CD4-positive, CD25-positive, alpha-beta regulatory T cell (primary cell): ENCODE data around the gene FAM240A. TPM values are rescaled to one million over a fixed set of nuclear protein-coding genes. Genes with fewer than 3 reads are reported as not detected.

Experiments
- ATAC-seq, 2 donors: fragments of 150-1000 bp; cut with Tn5 transposase; one replicate each; pipeline ENCODE4 v1.10.0; 2021; ENCODE audit warnings: low read depth in 2 of 2, moderate number of reproducible peaks in 2 of 2, moderate library complexity in 1 of 2
- DNase-seq, 3 donors: peaks; one replicate each; pipeline versions ENCODE4 v3.0.0 to v3.0.0-alpha.2; 2012 to 2022; ENCODE audit warnings: mixed read lengths in 1 of 3
- H3K27ac ChIP-seq: one replicate; pipeline ENCODE4 v1.7.0; 2013; ENCODE audit warnings: mild to moderate bottlenecking, low read length; ENCODE audit not compliant: insufficient read depth, poor library complexity, severe bottlenecking
- H3K27me3 ChIP-seq: one replicate; pipeline ENCODE4 v1.7.0; 2013; ENCODE audit warnings: low read length; ENCODE audit not compliant: control insufficient read depth, insufficient read depth
- H3K36me3 ChIP-seq: one replicate; pipeline ENCODE4 v1.7.0; 2013; ENCODE audit warnings: mild to moderate bottlenecking, low read length, moderate library complexity; ENCODE audit not compliant: control insufficient read depth, insufficient read depth
- H3K4me1 ChIP-seq: 2 replicates; pipeline ENCODE4 v1.7.0; 2013; ENCODE audit warnings: mild to moderate bottlenecking, low read length; ENCODE audit not compliant: insufficient read depth, control insufficient read depth, poor library complexity, severe bottlenecking
- H3K4me3 ChIP-seq: one replicate; pipeline ENCODE4 v1.7.0; 2013; ENCODE audit warnings: low read depth, mild to moderate bottlenecking, low read length, moderate library complexity
- H3K9me3 ChIP-seq, 2 experiments: 1 replicate in 1 of 2; 2 replicates in 1 of 2; pipeline ENCODE4 v1.7.0; 2013; ENCODE audit warnings: low read length in 2 of 2, mild to moderate bottlenecking in 1 of 2, moderate library complexity in 1 of 2; ENCODE audit not compliant: control insufficient read depth in 2 of 2
- H3K27ac Mint-ChIP-seq, 3 donors: one replicate each; pipeline ENCODE4 v1.8.0; 2020 to 2022; ENCODE audit warnings: mild to moderate bottlenecking in 3 of 3, mixed read lengths in 3 of 3, moderate library complexity in 2 of 3
- H3K27me3 Mint-ChIP-seq: one replicate; pipeline ENCODE4 v1.8.0; 2022; ENCODE audit warnings: mild to moderate bottlenecking, mixed read lengths
- H3K36me3 Mint-ChIP-seq: one replicate; pipeline ENCODE4 v1.8.0; 2020; ENCODE audit warnings: mixed read lengths
- H3K4me1 Mint-ChIP-seq, 4 donors: one replicate each; pipeline ENCODE4 v1.8.0; 2020 to 2022; ENCODE audit warnings: mixed read lengths in 4 of 4, mild to moderate bottlenecking in 1 of 4
- H3K4me3 Mint-ChIP-seq, 4 donors: one replicate each; pipeline ENCODE4 v1.8.0; 2020 to 2022; ENCODE audit warnings: mild to moderate bottlenecking in 4 of 4, mixed read lengths in 4 of 4, moderate library complexity in 3 of 4
- H3K9me3 Mint-ChIP-seq, 7 donors: one replicate each; pipeline ENCODE4 v1.8.0; 2020 to 2022; ENCODE audit warnings: mixed read lengths in 7 of 7, mild to moderate bottlenecking in 3 of 7, moderate library complexity in 2 of 7
- polyA plus RNA-seq, 4 donors: library from polyadenylated mRNA; unstranded; fragments of 300-500 nt; fragmentation: Illumina TruSeq; gene quantifications; one replicate each; pipeline ENCODE4 v1.2.3, GENCODE V29; 2021
- total RNA-seq: library from RNA; stranded (reverse); gene quantifications from one replicate; pipeline ENCODE4 v1.2.3, GENCODE V29; 2022

The FAM240A gene
- total and polyA plus RNA-seq, 5 donors from 2014 or later = not detected

- peak overlapping the region in 1 of 3 donors; percentile 17 for H3K27ac Mint-ChIP-seq
These were observed 22.5 kb downstream of the FAM240A start for GRCh38 chr3:46634856-46635255.

GRCh38 chr3:46639221-46639620, 26.9 kb downstream of the FAM240A start:
- peaks cover 0 to 22% (median 7%) of the 10 kb centered on the region in 7 donors for H3K9me3 Mint-ChIP-seq
- H3K9me3 ChIP-seq = peaks cover 0 to 6% of the 10 kb centered on the region in 2 experiments
- H3K4me1 ChIP-seq = no peaks in the 10 kb centered on the region
- ATAC-seq (no peak), DNase-seq (no peak)
- H3K4me3 ChIP-seq = no peak overlapping the region
- no peaks in the 10 kb centered on the region for H3K36me3 Mint-ChIP-seq
- H3K4me3 Mint-ChIP-seq = peak overlapping the region in 1 of 4 donors; percentile 59
- no peak overlapping the region for H3K27ac ChIP-seq
- peaks cover 0 to 4% (median 0%) of the 10 kb centered on the region in 4 donors for H3K4me1 Mint-ChIP-seq
- no peaks in the 10 kb centered on the region for H3K36me3 ChIP-seq
- H3K27me3 Mint-ChIP-seq = peaks cover 50% of the 10 kb centered on the region
- H3K27ac Mint-ChIP-seq = no peak overlapping the region
- H3K27me3 ChIP-seq = peaks cover 10% of the 10 kb centered on the region

More at GRCh38 chr3:46634856-46635255, 22.5 kb downstream of the FAM240A start:
- H3K4me3 ChIP-seq = no peak overlapping the region
- no peaks in the 10 kb centered on the region for H3K36me3 ChIP-seq
- no peak overlapping the region for H3K4me3 Mint-ChIP-seq
- H3K36me3 Mint-ChIP-seq = no peaks in the 10 kb centered on the region
- peaks cover 0 to 4% (median 0%) of the 10 kb centered on the region in 7 donors for H3K9me3 Mint-ChIP-seq
- no peaks in the 10 kb centered on the region for H3K9me3 ChIP-seq
- no peak overlapping the region for H3K27ac ChIP-seq
- H3K27me3 ChIP-seq = peaks cover 7% of the 10 kb centered on the region
- ATAC-seq (no peak), DNase-seq (no peak)
- peaks cover 4 to 5% (median 5%) of the 10 kb centered on the region in 4 donors for H3K4me1 Mint-ChIP-seq
- H3K27me3 Mint-ChIP-seq = peaks cover 18% of the 10 kb centered on the region
- H3K4me1 ChIP-seq = peaks cover 7% of the 10 kb centered on the region

- Mint-ChIP-seq H3K27me3 (peaks cover 52% of the 10 kb centered on the region), H3K4me1 (peaks cover 0 to 4% (median 0%) of the 10 kb centered on the region in 4 donors), H3K9me3 (peaks cover 0 to 22% (median 7%) of the 10 kb centered on the region in 7 donors), H3K27ac (no peak overlapping the region), H3K36me3 (no peaks in the 10 kb centered on the region), H3K4me3 (no peak overlapping the region)
- no peak overlapping the region for H3K4me3 ChIP-seq
- no peaks in the 10 kb centered on the region for H3K36me3 ChIP-seq
- H3K27ac ChIP-seq = no peak overlapping the region
- DNase-seq = no peak
- H3K27me3 ChIP-seq = peaks cover 13% of the 10 kb centered on the region
- no peaks in the 10 kb centered on the region for H3K4me1 ChIP-seq
- no peak for ATAC-seq
- peaks cover 0 to 6% of the 10 kb centered on the region in 2 experiments for H3K9me3 ChIP-seq
These were observed 28.6 kb downstream of the FAM240A start for GRCh38 chr3:46640927-46641326.

- H3K4me3 Mint-ChIP-seq = no peak overlapping the region
- peaks cover 17% of the 10 kb centered on the region for H3K27me3 ChIP-seq
- DNase-seq = no peak
- no peak overlapping the region for H3K27ac ChIP-seq
- H3K36me3 ChIP-seq = no peaks in the 10 kb centered on the region
- H3K9me3 ChIP-seq = peaks cover 0 to 6% of the 10 kb centered on the region in 2 experiments
- peaks cover 0 to 4% (median 0%) of the 10 kb centered on the region in 4 donors for H3K4me1 Mint-ChIP-seq
- no peak overlapping the region for H3K4me3 ChIP-seq
- no peaks in the 10 kb centered on the region for H3K36me3 Mint-ChIP-seq
- H3K9me3 Mint-ChIP-seq = peaks cover 0 to 22% (median 7%) of the 10 kb centered on the region in 7 donors
- peaks cover 53% of the 10 kb centered on the region for H3K27me3 Mint-ChIP-seq
- ATAC-seq = no peak
- H3K4me1 ChIP-seq = no peaks in the 10 kb centered on the region
- no peak overlapping the region for H3K27ac Mint-ChIP-seq
These were observed 30.6 kb downstream of the FAM240A start for GRCh38 chr3:46642971-46643370.

- Mint-ChIP-seq H3K4me3 (no peak overlapping the region), H3K4me1 (peaks cover 0 to 4% (median 0%) of the 10 kb centered on the region in 4 donors), H3K36me3 (no peaks in the 10 kb centered on the region), H3K27me3 (peaks cover 55% of the 10 kb centered on the region), H3K9me3 (peaks cover 0 to 21% (median 8%) of the 10 kb centered on the region in 7 donors), H3K27ac (no peak overlapping the region)
- H3K4me3 ChIP-seq = no peak overlapping the region
- H3K27ac ChIP-seq = no peak overlapping the region
- H3K27me3 ChIP-seq = peaks cover 15% of the 10 kb centered on the region
- no peaks in the 10 kb centered on the region for H3K36me3 ChIP-seq
- H3K4me1 ChIP-seq = no peaks in the 10 kb centered on the region
- peaks cover 0 to 6% of the 10 kb centered on the region in 2 experiments for H3K9me3 ChIP-seq
- DNase-seq (no peak), ATAC-seq (no peak)
These were observed 31.4 kb downstream of the FAM240A start for GRCh38 chr3:46643701-46644100.

- Mint-ChIP-seq H3K4me3 (no peak overlapping the region), H3K27me3 (peaks cover 52% of the 10 kb centered on the region)
These were observed 34.4 kb downstream of the FAM240A start for GRCh38 chr3:46646700-46647099.

GRCh38 chr3:46648096-46648495, 35.8 kb downstream of the FAM240A start:
- H3K27ac ChIP-seq = no peak overlapping the region
- peaks cover 55% of the 10 kb centered on the region for H3K27me3 Mint-ChIP-seq

More at GRCh38 chr3:46646700-46647099, 34.4 kb downstream of the FAM240A start:
- Histone ChIP-seq H3K4me3 (no peak overlapping the region), H3K36me3 (no peaks in the 10 kb centered on the region), H3K4me1 (no peaks in the 10 kb centered on the region), H3K27me3 (peaks cover 12% of the 10 kb centered on the region), H3K27ac (no peak overlapping the region), H3K9me3 (peaks cover under 1 to 2% of the 10 kb centered on the region in 2 experiments)
- Mint-ChIP-seq H3K4me1 (peaks cover 0 to 4% (median 0%) of the 10 kb centered on the region in 4 donors), H3K27ac (no peak overlapping the region), H3K36me3 (no peaks in the 10 kb centered on the region), H3K9me3 (peaks cover 0 to 6% (median 3%) of the 10 kb centered on the region in 7 donors)
- ATAC-seq (no peak), DNase-seq (no peak)

GRCh38 chr3:46649436-46649835, 37.1 kb downstream of the FAM240A start:
- Histone ChIP-seq H3K36me3 (no peaks in the 10 kb centered on the region), H3K4me1 (no peaks in the 10 kb centered on the region), H3K27me3 (peaks cover 12% of the 10 kb centered on the region), H3K9me3 (peaks cover 6 to 7% of the 10 kb centered on the region in 2 experiments), H3K27ac (no peak overlapping the region), H3K4me3 (no peak overlapping the region)
- DNase-seq (no peak), ATAC-seq (no peak)
- Mint-ChIP-seq H3K4me1 (no peaks in the 10 kb centered on the region), H3K9me3 (peaks cover 0 to 10% (median 8%) of the 10 kb centered on the region in 7 donors), H3K27me3 (peaks cover 50% of the 10 kb centered on the region), H3K27ac (no peak overlapping the region), H3K4me3 (no peak overlapping the region), H3K36me3 (peaks cover 3% of the 10 kb centered on the region)

More at GRCh38 chr3:46648096-46648495, 35.8 kb downstream of the FAM240A start:
- H3K4me1 Mint-ChIP-seq = peaks cover 0 to 4% (median 0%) of the 10 kb centered on the region in 4 donors
- Histone ChIP-seq H3K36me3 (no peaks in the 10 kb centered on the region), H3K27me3 (peaks cover 12% of the 10 kb centered on the region), H3K4me3 (no peak overlapping the region), H3K4me1 (no peaks in the 10 kb centered on the region), H3K9me3 (peaks cover 6 to 7% of the 10 kb centered on the region in 2 experiments)
- no peak overlapping the region for H3K27ac Mint-ChIP-seq
- H3K9me3 Mint-ChIP-seq = peaks cover 0 to 10% (median 8%) of the 10 kb centered on the region in 7 donors
- no peak overlapping the region for H3K4me3 Mint-ChIP-seq
- DNase-seq = no peak
- ATAC-seq = no peak
- peaks cover 3% of the 10 kb centered on the region for H3K36me3 Mint-ChIP-seq
